ENCODE results near the gene DAND5. TPM values are rescaled to one million over a fixed set of nuclear protein-coding genes. Genes with fewer than 3 reads are reported as not detected.

DAND5 gene
- polyA plus RNA-seq, 3 donors, result not detected

DNA sequence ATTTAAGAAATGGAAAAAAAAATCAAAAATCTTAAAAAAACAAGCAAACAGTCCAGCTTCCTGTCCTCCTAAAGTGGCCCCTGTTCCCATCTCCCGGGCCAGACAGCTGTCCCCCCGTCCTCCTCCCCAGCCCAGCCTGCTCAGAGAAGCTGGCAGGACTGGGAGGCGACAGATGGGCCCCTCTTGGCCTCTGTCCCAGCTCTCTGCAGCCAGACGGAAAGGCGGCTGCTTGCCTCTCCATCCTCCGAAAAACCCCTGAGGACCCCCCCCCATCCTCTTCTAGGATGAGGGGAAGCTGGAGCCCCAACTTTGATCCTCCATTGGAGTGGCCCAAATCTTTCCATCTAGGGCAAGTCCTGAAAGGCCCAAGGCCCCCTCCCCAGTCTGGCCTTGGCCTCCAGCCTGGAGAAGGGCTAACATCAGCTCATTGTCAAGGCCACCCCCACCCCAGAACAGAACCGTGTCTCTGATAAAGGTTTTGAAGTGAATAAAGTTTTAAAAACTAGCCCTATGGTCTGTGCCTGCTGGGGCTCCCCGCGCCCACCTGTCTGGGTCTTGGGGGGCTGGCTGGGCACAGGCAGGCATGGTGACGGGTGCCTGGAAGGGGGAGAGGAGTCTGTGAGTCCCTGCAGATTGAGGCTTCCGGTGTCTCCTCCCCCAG is 16.1 kb upstream of the DAND5 start:
- H3K9me3 ChIP-seq (replicated peaks in 1 of 2; ENCODE audit: control insufficient read depth in 1 of 2, insufficient read depth in 1 of 2, low read length in 2 of 2), result no peaks in the 10 kb centered on the region
- H3K27ac ChIP-seq (ENCODE audit: low read depth in 1 of 2, low read length in 2 of 2), result peak overlapping the region; percentile 83 to 93
- H2AFZ ChIP-seq (ENCODE audit: insufficient read depth, low read depth, low read length, poor library complexity, severe bottlenecking), result no peak overlapping the region
- H3K79me2 ChIP-seq (ENCODE audit: insufficient read depth, low read length), result peaks cover 59% of the 10 kb centered on the region
- H3K27ac Mint-ChIP-seq, result peak overlapping the region; percentile 70 to 96 (median 90)
- no peak for TF ChIP-seq CTCF (IDR thresholded peaks at IDR 0.05)
- peak overlapping the region; percentile 14 for H3K4me2 ChIP-seq (replicated peaks; ENCODE audit: extremely low read depth, low read length, poor library complexity, severe bottlenecking)
- DNase-seq, result peak in 2 of 3 donors; percentile 15 to 48
- no peaks in the 10 kb centered on the region for H3K27me3 ChIP-seq (ENCODE audit: control insufficient read depth in 2 of 2, insufficient read depth in 2 of 2, low read length in 2 of 2)
- WGBS (ENCODE audit: insufficient coverage), result 56% methylated on average over 6 of the region's 11 CpGs
- H3K4me1 ChIP-seq (ENCODE audit: control insufficient read depth in 1 of 2, insufficient read depth in 2 of 2, low read length in 2 of 2), result peaks cover 38 to 61% of the 10 kb centered on the region in 2 donors
- H3K4me3 ChIP-seq (replicated peaks in 1 of 3; ENCODE audit: low read depth in 2 of 3, low read length in 3 of 3), result no peak overlapping the region
- peaks cover 40 to 62% of the 10 kb centered on the region in 2 donors for H3K36me3 ChIP-seq (replicated peaks in 1 of 2; ENCODE audit: control insufficient read depth in 1 of 2, insufficient read depth in 2 of 2, low read length in 2 of 2)
- H3K4me1 Mint-ChIP-seq, result peaks cover 58% of the 10 kb centered on the region
- intact Hi-C loops (cut with micrococcal nuclease), result no loop called here
- no peaks in the 10 kb centered on the region for H4K20me1 ChIP-seq (ENCODE audit: insufficient read depth, low read length)
- no peak overlapping the region for H3K4me3 Mint-ChIP-seq
- H3K9ac ChIP-seq (ENCODE audit: insufficient read depth, low read length, poor library complexity, severe bottlenecking), result peak overlapping the region; percentile 66
- peaks cover 0 to 1% (median 0%) of the 10 kb centered on the region in 3 donors for H3K27me3 Mint-ChIP-seq (ENCODE audit: low read depth in 3 of 3)
- H3K9me3 Mint-ChIP-seq, result no peaks in the 10 kb centered on the region
- peaks cover 43 to 62% of the 10 kb centered on the region in 2 donors for H3K36me3 Mint-ChIP-seq

DNA sequence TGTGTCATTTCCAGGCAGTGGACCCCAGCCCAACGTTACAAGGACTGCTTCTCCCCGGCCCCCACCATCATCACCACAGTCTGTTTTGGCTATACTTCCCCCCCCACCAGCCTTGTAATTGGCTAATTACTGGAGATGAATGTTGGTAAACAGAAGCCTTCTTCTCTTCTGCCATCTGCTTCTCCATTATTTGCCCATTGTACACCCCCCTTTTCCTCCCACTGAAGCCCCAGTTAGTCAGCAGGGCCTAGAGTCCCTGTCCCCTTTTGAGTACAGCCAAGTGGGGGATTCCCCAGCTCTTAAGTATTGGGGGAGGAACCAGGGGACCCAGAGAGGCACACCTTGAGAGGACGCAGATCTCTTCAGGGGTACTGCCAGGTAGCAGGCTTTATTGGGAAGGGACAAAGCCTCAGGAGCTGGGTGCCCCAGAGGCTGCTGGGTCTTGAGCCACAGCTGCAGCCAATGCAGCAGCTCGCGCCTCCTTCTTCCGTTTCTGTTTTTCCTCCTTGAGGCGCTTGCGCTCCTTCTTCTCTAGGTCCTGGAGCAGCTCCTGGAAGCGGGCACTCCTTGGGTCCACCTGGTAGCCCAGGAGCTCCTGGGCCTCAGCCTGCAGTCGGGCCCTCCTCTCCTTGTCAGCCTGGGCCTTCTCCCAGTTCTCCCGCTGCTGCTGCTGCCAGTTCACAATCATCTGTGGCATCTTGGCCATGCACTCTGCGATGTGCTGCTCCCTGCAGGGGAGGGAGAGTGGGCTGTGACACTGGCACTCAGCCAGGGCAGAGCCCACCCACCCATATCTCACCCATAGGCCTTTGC is 15.4 kb upstream of the DAND5 start:
- Histone ChIP-seq H3K4me2 (replicated peaks; ENCODE audit: extremely low read depth, low read length, poor library complexity, severe bottlenecking) (no peak overlapping the region), H4K20me1 (ENCODE audit: insufficient read depth, low read length) (no peaks in the 10 kb centered on the region), H3K36me3 (replicated peaks in 1 of 2; ENCODE audit: control insufficient read depth in 1 of 2, insufficient read depth in 2 of 2, low read length in 2 of 2) (peaks cover 33 to 55% of the 10 kb centered on the region in 2 donors), H3K27me3 (ENCODE audit: control insufficient read depth in 2 of 2, insufficient read depth in 2 of 2, low read length in 2 of 2) (no peaks in the 10 kb centered on the region), H3K27ac (ENCODE audit: low read depth in 1 of 2, low read length in 2 of 2) (peak overlapping the region; percentile 83 to 93), H3K79me2 (ENCODE audit: insufficient read depth, low read length) (peaks cover 52% of the 10 kb centered on the region), H3K9me3 (replicated peaks in 1 of 2; ENCODE audit: control insufficient read depth in 1 of 2, insufficient read depth in 1 of 2, low read length in 2 of 2) (no peaks in the 10 kb centered on the region), H3K4me1 (ENCODE audit: control insufficient read depth in 1 of 2, insufficient read depth in 2 of 2, low read length in 2 of 2) (peaks cover 38 to 58% of the 10 kb centered on the region in 2 donors), H2AFZ (ENCODE audit: insufficient read depth, low read depth, low read length, poor library complexity, severe bottlenecking) (no peak overlapping the region), H3K9ac (ENCODE audit: insufficient read depth, low read length, poor library complexity, severe bottlenecking) (peak overlapping the region; percentile 66), H3K4me3 (replicated peaks in 1 of 3; ENCODE audit: low read depth in 2 of 3, low read length in 3 of 3) (no peak overlapping the region)
- 80% methylated on average over 8 of the region's 12 CpGs for WGBS (ENCODE audit: insufficient coverage)
- Mint-ChIP-seq H3K9me3 (no peaks in the 10 kb centered on the region), H3K27me3 (ENCODE audit: low read depth in 3 of 3) (peaks cover 0 to 1% (median 0%) of the 10 kb centered on the region in 3 donors), H3K27ac (peak overlapping the region; percentile 70 to 96 (median 90)), H3K4me3 (no peak overlapping the region), H3K36me3 (peaks cover 36 to 54% of the 10 kb centered on the region in 2 donors), H3K4me1 (peaks cover 58% of the 10 kb centered on the region)
- DNase-seq, result peak in 1 of 3 donors; percentile 57
- TF ChIP-seq CTCF (IDR thresholded peaks at IDR 0.05), result no peak
- intact Hi-C loops (cut with micrococcal nuclease), result no loop called here

Measured in CD14-positive monocyte (primary cell).